ENCODE results near the gene SUN1. TPM values are rescaled to one million over a fixed set of nuclear protein-coding genes. Genes with fewer than 3 reads are reported as not detected.

SUN1 gene
- total and polyA plus RNA-seq, 9 of the 15 experiments (the other 6 are each of a cell fraction or from before 2014, with no cell fraction given), result 36.8 to 132 (median 62.3) TPM

GRCh38 chr7:815284-816216, 16.7 kb upstream of the SUN1 start:
- peak overlapping the region; percentile 69 for H3K4me3 ChIP-seq
- H3K27ac ChIP-seq (ENCODE audit: extremely low read depth, low read depth, low read length), result no peak overlapping the region
- peaks cover 11% of the 10 kb centered on the region for H4K20me1 ChIP-seq (replicated peaks; ENCODE audit: control insufficient read depth, insufficient read depth, low read length)
- no TSS peak for BruUV-seq (replicated peaks)
- ATAC-seq (0 out of 3 replicates have a peak, but pooled peaks have one; percentile 5), FAIRE-seq (no peak), DNase-seq (ENCODE audit: extremely low read depth in 1 of 4, low spot score in 3 of 4) (peak; percentile 37 to 68 (median 56))
- H3K27me3 ChIP-seq (ENCODE audit: control insufficient read depth in 2 of 2, insufficient read depth in 2 of 2, low read length in 2 of 2), result no peaks in the 10 kb centered on the region
- peak overlapping the region; percentile 84 for H2AFZ ChIP-seq (ENCODE audit: low read depth, low read length)
- H3K79me2 ChIP-seq (ENCODE audit: control insufficient read depth, insufficient read depth, low read length), result peaks cover 39% of the 10 kb centered on the region
- peak overlapping the region; percentile 32 to 87; a peak in 3 of 4 replicates for H3K9ac ChIP-seq (ENCODE audit: insufficient read depth in 1 of 2, low read depth in 2 of 2, low read length in 2 of 2)
- peak overlapping the region; percentile 70 for H3K4me2 ChIP-seq (ENCODE audit: insufficient read depth, low read length)
- in situ Hi-C loops (cut with MboI) (no loop called here), intact Hi-C loops (cut with micrococcal nuclease) (loop anchor here (5.0 kb wide), 1 partner anchor 57 kb away; no protein-coding TSS in a partner anchor)
- no peaks in the 10 kb centered on the region for H3K9me1 ChIP-seq (ENCODE audit: control insufficient read depth, insufficient read depth, low read length)
- ChIA-PET POLR2A (interaction anchor here (2.2 kb wide), 1 partner anchor 10 kb away, joined by 5 read pairs; no protein-coding TSS in a partner anchor), CTCF (ENCODE audit: low intra/inter-chr PET ratio) (no interaction called here)
- 22% methylated on average over 36 of the region's 56 CpGs for WGBS (ENCODE audit: insufficient coverage, low coverage, missing lambda C conversion rate)
- peaks cover 15 to 32% of the 10 kb centered on the region in 2 experiments for H3K4me1 ChIP-seq (replicated peaks in 1 of 2; ENCODE audit: control insufficient read depth in 2 of 2, insufficient read depth in 2 of 2, low read length in 2 of 2)
- no peaks in the 10 kb centered on the region for H3K9me3 ChIP-seq (replicated peaks; ENCODE audit: control insufficient read depth, insufficient read depth, low read depth, low read length)
- peaks cover 5% of the 10 kb centered on the region; the same call in 2 of the 3 replicates for H3K36me3 ChIP-seq (ENCODE audit: control insufficient read depth, insufficient read depth, low read length)
- TF ChIP-seq THRAP3 (IDR thresholded peaks at IDR 0.05; ENCODE audit: borderline replicate concordance) (no peak), RAD21 (CRISPR knock-in tag; conservative IDR thresholded peaks at IDR 0.05 in 1 of 2, IDR thresholded peaks at IDR 0.05 in 1 of 2) (no peak), POU5F1 (IDR thresholded peaks at IDR 0.05; ENCODE audit: borderline replicate concordance, low read depth, low read length, partially characterized antibody) (no peak), ZNF263 (CRISPR knock-in tag; IDR thresholded peaks at IDR 0.05; ENCODE audit: borderline replicate concordance) (peak; percentile 83), KLF6 (CRISPR knock-in tag; IDR thresholded peaks at IDR 0.05; ENCODE audit: borderline replicate concordance) (no peak), BHLHE40 (IDR thresholded peaks at IDR 0.05; ENCODE audit: low read length) (no peak), ERF (CRISPR knock-in tag; IDR thresholded peaks at IDR 0.05) (no peak), ILK (tag; IDR thresholded peaks at IDR 0.05; ENCODE audit: borderline replicate concordance, low read depth) (no peak), MAZ (CRISPR knock-in tag; conservative IDR thresholded peaks at IDR 0.05 in 1 of 2, IDR thresholded peaks at IDR 0.05 in 1 of 2) (peak in 1 of 2 experiments; percentile 65; a peak in 2 of 4 replicates), NFE2 (IDR thresholded peaks at IDR 0.05; ENCODE audit: low read depth) (no peak), PURB (CRISPR knock-in tag; IDR thresholded peaks at IDR 0.05; ENCODE audit: low read depth) (no peak), TFAP4 (CRISPR knock-in tag; IDR thresholded peaks at IDR 0.05; ENCODE audit: borderline replicate concordance) (peak; percentile 26; the same call in 1 of the 2 replicates), ZNF24 (IDR thresholded peaks at IDR 0.05) (no peak), KDM1A (IDR thresholded peaks at IDR 0.05) (peak in 1 of 2 experiments; percentile 18; a peak in 1 of 4 replicates), RNF2 (IDR thresholded peaks at IDR 0.05) (no peak), MCM7 (IDR thresholded peaks at IDR 0.05) (no peak)
- TF ChIP-seq, protein P1, sequence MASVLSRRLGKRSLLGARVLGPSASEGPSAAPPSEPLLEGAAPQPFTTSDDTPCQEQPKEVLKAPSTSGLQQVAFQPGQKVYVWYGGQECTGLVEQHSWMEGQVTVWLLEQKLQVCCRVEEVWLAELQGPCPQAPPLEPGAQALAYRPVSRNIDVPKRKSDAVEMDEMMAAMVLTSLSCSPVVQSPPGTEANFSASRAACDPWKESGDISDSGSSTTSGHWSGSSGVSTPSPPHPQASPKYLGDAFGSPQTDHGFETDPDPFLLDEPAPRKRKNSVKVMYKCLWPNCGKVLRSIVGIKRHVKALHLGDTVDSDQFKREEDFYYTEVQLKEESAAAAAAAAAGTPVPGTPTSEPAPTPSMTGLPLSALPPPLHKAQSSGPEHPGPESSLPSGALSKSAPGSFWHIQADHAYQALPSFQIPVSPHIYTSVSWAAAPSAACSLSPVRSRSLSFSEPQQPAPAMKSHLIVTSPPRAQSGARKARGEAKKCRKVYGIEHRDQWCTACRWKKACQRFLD (CRISPR knock-in tag; IDR thresholded peaks at IDR 0.05), result no peak
- TF ChIP-seq, protein P2, sequence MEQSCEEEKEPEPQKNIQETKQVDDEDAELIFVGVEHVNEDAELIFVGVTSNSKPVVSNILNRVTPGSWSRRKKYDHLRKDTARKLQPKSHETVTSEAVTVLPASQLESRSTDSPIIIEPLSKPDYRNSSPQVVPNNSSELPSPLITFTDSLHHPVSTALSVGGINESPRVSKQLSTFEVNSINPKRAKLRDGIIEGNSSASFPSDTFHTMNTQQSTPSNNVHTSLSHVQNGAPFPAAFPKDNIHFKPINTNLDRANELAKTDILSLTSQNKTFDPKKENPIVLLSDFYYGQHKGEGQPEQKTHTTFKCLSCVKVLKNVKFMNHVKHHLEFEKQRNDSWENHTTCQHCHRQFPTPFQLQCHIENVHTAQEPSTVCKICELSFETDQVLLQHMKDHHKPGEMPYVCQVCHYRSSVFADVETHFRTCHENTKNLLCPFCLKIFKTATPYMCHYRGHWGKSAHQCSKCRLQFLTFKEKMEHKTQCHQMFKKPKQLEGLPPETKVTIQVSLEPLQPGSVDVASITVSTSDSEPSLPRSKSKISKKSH (CRISPR knock-in tag; IDR thresholded peaks at IDR 0.05), result no peak
